ENCODE measurements around the gene RSBN1. TPM values are rescaled to one million over a fixed set of nuclear protein-coding genes. Genes with fewer than 3 reads are reported as not detected.

The RSBN1 gene
- total RNA-seq, 1 experiment from 2014 or later: 8.4 TPM

- CTCF ChIA-PET: no interaction called here
- H3K4me2 ChIP-seq (ENCODE audit: low read length): no peak overlapping the region
Measured at GRCh38 chr1:113783254-113784103, 28.8 kb downstream of the RSBN1 start.

DNA sequence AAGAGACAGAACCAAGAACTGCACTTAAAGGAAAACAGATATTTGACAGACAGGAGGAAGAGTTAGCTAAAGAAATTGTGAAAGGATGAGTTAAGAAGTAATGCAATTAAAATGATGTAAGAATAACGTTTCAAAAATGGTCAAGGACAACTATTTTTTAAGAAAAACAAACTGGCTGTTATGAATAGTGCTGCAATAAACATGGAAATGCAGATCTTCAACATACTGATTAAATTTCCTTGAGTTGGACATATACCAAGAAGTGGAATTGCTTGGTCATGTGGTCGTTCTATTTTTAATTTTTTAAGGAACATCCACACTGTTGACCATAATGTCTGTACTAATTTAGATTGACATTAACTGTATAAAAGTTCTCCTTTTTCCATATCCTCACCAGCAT, 29.9 kb downstream of the RSBN1 start:
- ChIA-PET CTCF (no interaction called here), POLR2A (ENCODE audit: unreplicated experiment) (no interaction called here)
- Histone ChIP-seq H3K9me3 (ENCODE audit: low read length) (no peaks in the 10 kb centered on the region), H2AFZ (ENCODE audit: low read length) (no peak overlapping the region), H3K79me2 (ENCODE audit: low read length) (peaks cover 75% of the 10 kb centered on the region), H3K27ac (ENCODE audit: low read length) (no peak overlapping the region), H3K27me3 (ENCODE audit: low read length) (no peaks in the 10 kb centered on the region), H3K36me3 (ENCODE audit: low read depth, low read length) (no peaks in the 10 kb centered on the region), H4K20me1 (ENCODE audit: low read length) (no peaks in the 10 kb centered on the region), H3K4me2 (ENCODE audit: low read length) (no peak overlapping the region), H3K9ac (ENCODE audit: low read length) (no peak overlapping the region), H3K4me3 (ENCODE audit: low read length) (no peak overlapping the region), H3F3A (ENCODE audit: low read length, unreplicated experiment) (no peaks in the 10 kb centered on the region), H3K9me2 (replicated peaks; ENCODE audit: low read length) (no peaks in the 10 kb centered on the region), H3K4me1 (ENCODE audit: insufficient read depth, low read length) (peaks cover 10% of the 10 kb centered on the region)
- TF ChIP-seq, protein P1, sequence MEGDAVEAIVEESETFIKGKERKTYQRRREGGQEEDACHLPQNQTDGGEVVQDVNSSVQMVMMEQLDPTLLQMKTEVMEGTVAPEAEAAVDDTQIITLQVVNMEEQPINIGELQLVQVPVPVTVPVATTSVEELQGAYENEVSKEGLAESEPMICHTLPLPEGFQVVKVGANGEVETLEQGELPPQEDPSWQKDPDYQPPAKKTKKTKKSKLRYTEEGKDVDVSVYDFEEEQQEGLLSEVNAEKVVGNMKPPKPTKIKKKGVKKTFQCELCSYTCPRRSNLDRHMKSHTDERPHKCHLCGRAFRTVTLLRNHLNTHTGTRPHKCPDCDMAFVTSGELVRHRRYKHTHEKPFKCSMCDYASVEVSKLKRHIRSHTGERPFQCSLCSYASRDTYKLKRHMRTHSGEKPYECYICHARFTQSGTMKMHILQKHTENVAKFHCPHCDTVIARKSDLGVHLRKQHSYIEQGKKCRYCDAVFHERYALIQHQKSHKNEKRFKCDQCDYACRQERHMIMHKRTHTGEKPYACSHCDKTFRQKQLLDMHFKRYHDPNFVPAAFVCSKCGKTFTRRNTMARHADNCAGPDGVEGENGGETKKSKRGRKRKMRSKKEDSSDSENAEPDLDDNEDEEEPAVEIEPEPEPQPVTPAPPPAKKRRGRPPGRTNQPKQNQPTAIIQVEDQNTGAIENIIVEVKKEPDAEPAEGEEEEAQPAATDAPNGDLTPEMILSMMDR (conservative IDR thresholded peaks at IDR 0.05; ENCODE audit: low read depth, low read length): no peak
- TF ChIP-seq EZH2 (IDR thresholded peaks at IDR 0.05; ENCODE audit: low read length, unreplicated experiment) (no peak), EZH2phosphoT487 (IDR thresholded peaks at IDR 0.05; ENCODE audit: borderline replicate concordance, low read length) (no peak)
- DNase-seq (no peak), ATAC-seq (no peak)
- intact Hi-C loops (cut with micrococcal nuclease): no loop called here
- no TSS peak for BruUV-seq (replicated peaks)

More at GRCh38 chr1:113783254-113784103, 28.8 kb downstream of the RSBN1 start:
- Histone ChIP-seq H2AFZ (ENCODE audit: low read length) (no peak overlapping the region), H3K27me3 (ENCODE audit: low read length) (no peaks in the 10 kb centered on the region), H3K27ac (ENCODE audit: low read length) (no peak overlapping the region), H3F3A (ENCODE audit: low read length, unreplicated experiment) (no peaks in the 10 kb centered on the region), H3K9me3 (ENCODE audit: low read length) (no peaks in the 10 kb centered on the region), H3K4me1 (ENCODE audit: insufficient read depth, low read length) (peaks cover 10% of the 10 kb centered on the region), H3K9ac (ENCODE audit: low read length) (no peak overlapping the region), H3K4me3 (ENCODE audit: low read length) (no peak overlapping the region), H3K36me3 (ENCODE audit: low read depth, low read length) (no peaks in the 10 kb centered on the region), H3K79me2 (ENCODE audit: low read length) (peaks cover 82% of the 10 kb centered on the region), H3K9me2 (replicated peaks; ENCODE audit: low read length) (no peaks in the 10 kb centered on the region), H4K20me1 (ENCODE audit: low read length) (no peaks in the 10 kb centered on the region)
- no peak for DNase-seq
- intact Hi-C loops (cut with micrococcal nuclease): no loop called here
- no TSS peak for BruUV-seq (replicated peaks)
- ATAC-seq: no peak
- TF ChIP-seq, protein P1 (conservative IDR thresholded peaks at IDR 0.05; ENCODE audit: low read depth, low read length): no peak
- TF ChIP-seq EZH2 (IDR thresholded peaks at IDR 0.05; ENCODE audit: low read length, unreplicated experiment): no peak
- no peak for TF ChIP-seq EZH2phosphoT487 (IDR thresholded peaks at IDR 0.05; ENCODE audit: borderline replicate concordance, low read length)
- POLR2A ChIA-PET (ENCODE audit: unreplicated experiment): no interaction called here

Measured in PC-3 (cell line).